DMS79 treated with DMSO at 0.1 percent for 48 hours (cell line): ENCODE data around the gene OLFM4.
"Not testable (repeated sequence)": the region's sequence is repeated elsewhere in the genome, so short reads cannot be mapped to it uniquely, and the experiment has no call there.

ENCODE experiments used
- DNase-seq: peaks from one replicate; lab custom pipeline; 2025; lab: John Stamatoyannopoulos, UW

Gene OLFM4

GRCh38 chr13:53028637-53029203 is at the start of gene OLFM4:
OLFM4 (plus strand) TSS chr13:53028813; CDS start chr13:53028837, 24 bp downstream.
- DNase-seq: peak; percentile 23

- no peak for DNase-seq
Observed at GRCh38 chr13:52978989-52979388, 49.6 kb upstream of the OLFM4 start.

- no peak for DNase-seq
Observed at GRCh38 chr13:52980695-52981094, 47.9 kb upstream of the OLFM4 start.

GRCh38 chr13:52983836-52984235 is 44.8 kb upstream of the OLFM4 start:
- DNase-seq: no peak

- DNase-seq: no peak
Observed at GRCh38 chr13:52984881-52985363, 43.7 kb upstream of the OLFM4 start.

GRCh38 chr13:52991344-52992020 is 37.1 kb upstream of the OLFM4 start:
- no peak for DNase-seq

GRCh38 chr13:52992110-52992509 is 36.5 kb upstream of the OLFM4 start:
- no peak for DNase-seq

- DNase-seq: peak; percentile 41
Observed at GRCh38 chr13:52994051-52994450, 34.6 kb upstream of the OLFM4 start.

- DNase-seq: no peak
Observed at GRCh38 chr13:52994865-52995264, 33.7 kb upstream of the OLFM4 start.

GRCh38 chr13:52995946-52996345 is 32.7 kb upstream of the OLFM4 start:
- peak; percentile 52 for DNase-seq

- no peak for DNase-seq
Observed at GRCh38 chr13:52997951-52998876, 30.4 kb upstream of the OLFM4 start.

GRCh38 chr13:52999093-52999696 is 29.4 kb upstream of the OLFM4 start:
- DNase-seq: no peak

GRCh38 chr13:53001444-53002225 is 27.0 kb upstream of the OLFM4 start:
- DNase-seq: no peak

- no peak for DNase-seq
Observed at GRCh38 chr13:53004573-53004972, 24.0 kb upstream of the OLFM4 start.

GRCh38 chr13:53005626-53006025 is 23.0 kb upstream of the OLFM4 start:
- DNase-seq: no peak

- DNase-seq: no peak
Observed at GRCh38 chr13:53007872-53008271, 20.7 kb upstream of the OLFM4 start.

- DNase-seq: peak; percentile 86
Observed at GRCh38 chr13:53010374-53011105, 18.1 kb upstream of the OLFM4 start.

GRCh38 chr13:53012707-53013106 is 15.9 kb upstream of the OLFM4 start:
- no peak for DNase-seq

GRCh38 chr13:53013113-53013512 is 15.5 kb upstream of the OLFM4 start:
- no peak for DNase-seq

- DNase-seq: not testable (repeated sequence)
Observed at GRCh38 chr13:53014018-53014417, 14.6 kb upstream of the OLFM4 start.
